GM12801 (cell line): Measurements from ENCODE around the gene NBEAL2.

ENCODE experiments used
- CTCF ChIP-seq: IDR thresholded peaks from one replicate; pipeline ENCODE4 v1.5.1; 2011; ENCODE audit warnings: control low read depth; ENCODE audit not compliant: insufficient read length; ENCODE audit errors: extremely low read depth

NBEAL2 gene, protein sequence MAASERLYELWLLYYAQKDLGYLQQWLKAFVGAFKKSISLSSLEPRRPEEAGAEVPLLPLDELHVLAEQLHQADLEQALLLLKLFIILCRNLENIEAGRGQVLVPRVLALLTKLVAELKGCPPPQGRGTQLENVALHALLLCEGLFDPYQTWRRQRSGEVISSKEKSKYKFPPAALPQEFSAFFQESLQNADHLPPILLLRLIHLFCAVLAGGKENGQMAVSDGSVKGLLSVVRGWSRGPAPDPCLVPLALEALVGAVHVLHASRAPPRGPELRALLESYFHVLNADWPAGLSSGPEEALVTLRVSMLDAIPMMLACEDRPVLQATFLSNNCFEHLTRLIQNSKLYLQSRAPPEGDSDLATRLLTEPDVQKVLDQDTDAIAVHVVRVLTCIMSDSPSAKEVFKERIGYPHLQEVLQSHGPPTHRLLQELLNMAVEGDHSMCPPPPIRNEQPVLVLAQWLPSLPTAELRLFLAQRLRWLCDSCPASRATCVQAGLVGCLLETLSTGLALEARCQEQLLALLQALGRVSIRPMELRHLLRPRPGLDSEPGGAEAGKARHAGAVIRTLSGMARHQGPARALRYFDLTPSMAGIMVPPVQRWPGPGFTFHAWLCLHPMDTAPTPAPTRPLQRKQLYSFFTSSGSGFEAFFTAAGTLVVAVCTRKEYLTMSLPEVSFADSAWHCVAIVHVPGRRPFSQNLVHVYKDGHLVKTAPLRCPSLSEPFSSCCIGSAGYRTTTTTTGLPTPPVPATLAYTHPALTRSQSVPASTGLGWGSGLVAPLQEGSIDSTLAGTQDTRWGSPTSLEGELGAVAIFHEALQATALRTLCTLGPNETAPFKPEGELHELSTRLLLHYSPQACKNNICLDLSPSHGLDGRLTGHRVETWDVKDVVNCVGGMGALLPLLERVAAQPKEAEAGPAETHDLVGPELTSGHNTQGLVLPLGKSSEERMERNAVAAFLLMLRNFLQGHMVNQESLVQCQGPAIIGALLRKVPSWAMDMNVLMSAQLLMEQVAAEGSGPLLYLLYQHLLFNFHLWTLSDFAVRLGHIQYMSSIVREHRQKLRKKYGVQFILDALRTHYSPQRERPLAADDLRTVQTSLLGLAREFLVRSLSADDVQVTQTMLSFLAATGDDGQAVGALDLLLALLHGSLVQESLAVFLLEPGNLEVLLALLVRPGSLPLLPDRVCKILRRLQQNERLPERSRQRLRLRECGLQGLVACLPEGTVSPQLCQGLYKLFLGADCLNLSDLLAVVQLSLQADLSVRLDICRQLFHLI (N-terminal part only)

DNA sequence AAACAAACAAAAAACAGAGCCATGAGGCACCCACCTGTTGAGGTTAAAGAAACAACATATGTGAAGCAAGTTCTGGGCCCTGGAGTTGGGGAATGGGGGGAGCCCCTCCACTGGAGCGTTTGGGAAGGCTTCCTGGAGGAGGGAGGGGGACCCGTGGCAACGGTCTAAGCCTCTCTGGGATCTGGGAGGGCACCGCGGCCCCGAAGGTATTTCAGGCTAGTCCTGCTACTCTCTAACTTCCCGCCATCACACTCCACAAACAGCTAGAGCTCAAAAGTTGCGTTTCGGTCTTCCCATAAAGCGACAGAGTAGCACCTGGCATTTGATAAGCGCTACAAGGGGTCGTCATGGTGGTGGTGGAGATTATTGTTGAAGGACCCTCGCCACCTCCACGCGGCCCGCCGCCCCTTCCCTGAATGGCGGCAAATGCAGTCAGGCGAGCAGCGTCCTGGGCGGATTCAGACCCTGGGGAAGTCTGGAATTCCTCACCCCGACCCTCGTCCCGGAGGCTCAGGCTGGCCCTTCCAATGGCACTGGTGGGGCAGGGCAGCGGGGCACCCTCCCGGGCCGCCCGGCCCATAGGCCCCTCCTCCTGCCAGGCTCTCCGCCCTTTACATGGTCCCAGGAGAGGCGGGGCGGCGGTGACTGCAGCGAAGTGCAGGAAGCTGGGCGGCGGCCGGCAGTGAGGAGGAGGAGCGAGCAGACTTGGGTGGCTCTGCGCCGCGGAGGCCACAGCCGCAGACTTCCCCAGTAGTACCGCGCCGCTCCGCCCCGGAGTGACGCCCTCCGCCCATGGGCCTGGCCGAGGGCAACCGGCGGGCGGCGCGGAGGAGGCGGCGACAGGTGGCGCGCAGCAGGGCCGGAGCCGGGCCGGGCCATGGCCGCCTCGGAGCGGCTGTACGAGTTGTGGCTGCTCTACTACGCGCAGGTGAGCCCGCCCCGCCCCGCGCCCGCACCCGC, at the start of gene NBEAL2:
Gene NBEAL2 (plus strand): TSS at position 682 of the 960 bp plus-strand sequence. CDS start 196 bp downstream, at position 878.
- TF ChIP-seq CTCF = no peak

GRCh38 chr3:46930166-46930944, 49.1 kb upstream of the NBEAL2 start:
- TF ChIP-seq CTCF = no peak

DNA sequence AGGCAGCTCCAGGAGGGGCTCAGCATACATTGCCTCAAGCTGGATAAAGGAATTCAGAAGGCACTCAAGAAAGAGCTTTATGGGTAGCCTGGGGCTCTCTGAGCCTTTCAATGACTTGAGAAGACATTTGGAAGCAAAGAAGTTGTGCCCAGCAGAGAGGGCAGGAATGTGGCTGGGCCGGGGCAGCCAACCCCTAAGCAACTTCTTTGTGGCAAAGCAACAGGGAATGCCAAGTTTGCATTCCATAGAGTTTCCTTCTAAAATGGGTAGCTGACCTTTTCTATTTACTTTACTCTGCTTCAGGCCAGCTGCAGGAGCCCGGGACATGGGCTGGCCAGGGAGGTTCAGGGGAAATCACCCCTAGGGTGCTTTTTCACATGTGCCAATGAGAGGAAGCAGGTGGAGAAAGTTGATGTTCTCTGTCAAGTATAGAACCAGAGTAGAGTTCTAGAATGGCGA, 48.5 kb upstream of the NBEAL2 start:
- no peak for TF ChIP-seq CTCF

- no peak for TF ChIP-seq CTCF
Observed at GRCh38 chr3:46931631-46932331, 47.7 kb upstream of the NBEAL2 start.

DNA sequence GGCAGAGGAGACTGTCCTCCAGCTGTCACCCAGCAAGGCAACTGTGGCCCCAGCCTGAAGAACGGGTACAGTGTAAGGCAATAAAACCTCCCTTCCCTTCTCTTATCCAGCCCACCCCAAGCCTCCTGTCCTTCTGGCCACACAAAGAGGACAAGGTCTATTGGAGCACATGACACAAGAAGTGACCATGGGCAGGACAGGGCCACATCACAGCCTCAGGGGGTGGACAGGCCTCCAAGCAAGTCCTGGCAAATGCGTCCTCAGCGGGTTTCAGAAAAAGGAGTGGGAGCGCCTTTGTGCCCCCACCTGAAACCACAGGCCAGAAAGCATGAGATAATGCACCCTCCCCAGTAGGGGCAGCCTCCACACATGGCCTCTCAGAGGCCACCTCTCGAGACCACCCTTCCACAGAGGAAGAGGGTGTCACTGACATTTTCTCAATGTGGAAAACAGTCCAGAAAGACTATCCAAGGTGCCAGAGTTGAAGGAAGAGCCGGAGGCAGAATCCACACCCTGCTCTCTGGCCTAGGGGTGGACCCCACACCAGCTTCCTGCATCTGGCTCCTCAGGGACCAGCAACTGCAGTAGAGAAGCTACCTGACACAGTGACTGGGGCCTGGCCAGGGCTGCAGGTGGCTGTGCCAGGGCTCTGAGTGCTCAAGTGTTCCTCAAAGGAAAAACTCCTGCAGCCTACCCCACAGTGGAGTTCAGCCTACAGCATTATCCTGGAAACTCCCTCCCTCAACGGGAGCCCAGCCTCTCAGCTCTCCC, 46.8 kb upstream of the NBEAL2 start:
- TF ChIP-seq CTCF = no peak
